ENCODE results near the gene MDC1.
"Not testable (repeated sequence)": the region's sequence is repeated elsewhere in the genome, so short reads cannot be mapped to it uniquely, and the experiment has no call there.

MDC1 gene

GRCh38 chr6:30764490-30765043, 47.5 kb upstream of the MDC1 start:
- H3K79me1 ChIP-seq (ENCODE audit: low read depth, low read length); H2AK5ac ChIP-seq (ENCODE audit: low read depth, low read length); H4K8ac ChIP-seq (ENCODE audit: low read depth, low read length); H3K9ac ChIP-seq (ENCODE audit: low read depth, low read length, poor library complexity); H3K27me3 ChIP-seq (ENCODE audit: control insufficient read depth in 3 of 3, insufficient read depth in 3 of 3, low read depth in 1 of 3, low read length in 3 of 3); H3K23ac ChIP-seq (ENCODE audit: low read depth, low read length, poor library complexity); H3K27ac ChIP-seq (replicated peaks; ENCODE audit: low read length); H2BK120ac ChIP-seq (ENCODE audit: low read depth, low read length); H3K4me3 ChIP-seq (ENCODE audit: low read length in 2 of 2); H2BK12ac ChIP-seq (ENCODE audit: low read length); H4K91ac ChIP-seq (ENCODE audit: low read depth, low read length, poor library complexity); H2BK15ac ChIP-seq (ENCODE audit: low read length); H3K36me3 ChIP-seq (replicated peaks in 1 of 2; ENCODE audit: control insufficient read depth in 2 of 2, insufficient read depth in 2 of 2, low read length in 2 of 2); H2BK5ac ChIP-seq (ENCODE audit: low read length); H3K4ac ChIP-seq (ENCODE audit: low read length); DNase-seq (ENCODE audit: low spot score); H3K4me2 ChIP-seq (ENCODE audit: insufficient read depth, low read length, poor library complexity, severe bottlenecking); H3K18ac ChIP-seq (ENCODE audit: low read length); H3K9me3 ChIP-seq (replicated peaks in 1 of 2; ENCODE audit: control insufficient read depth in 2 of 2, insufficient read depth in 1 of 2, low read depth in 1 of 2, low read length in 2 of 2); H3K14ac ChIP-seq (ENCODE audit: low read length): not testable (repeated sequence)
- Histone ChIP-seq H2AFZ (ENCODE audit: low read length) (peak overlapping the region; percentile 84), H3K4me1 (ENCODE audit: control insufficient read depth in 2 of 2, insufficient read depth in 1 of 2, low read depth in 1 of 2, low read length in 2 of 2) (peaks cover 25 to 33% of the 10 kb centered on the region in 2 donors)
- no CpG with 5 or more reads among the region's 13 CpGs for WGBS, 2 donors (ENCODE audit: extremely low coverage in 2 of 2, insufficient read length in 2 of 2, insufficient replicate concordance in 1 of 2)

GRCh38 chr6:30763618-30764489, 46.8 kb upstream of the MDC1 start:
- H3K4ac ChIP-seq (ENCODE audit: low read length), result no peak overlapping the region
- no peak overlapping the region for H4K8ac ChIP-seq (ENCODE audit: low read depth, low read length)
- H3K79me1 ChIP-seq (ENCODE audit: low read depth, low read length), result peaks cover 2% of the 10 kb centered on the region
- H2BK5ac ChIP-seq (ENCODE audit: low read length), result no peak overlapping the region
- no peak overlapping the region for H3K9ac ChIP-seq (ENCODE audit: low read depth, low read length, poor library complexity)
- H3K23ac ChIP-seq (ENCODE audit: low read depth, low read length, poor library complexity), result peak overlapping the region; percentile 60
- H3K18ac ChIP-seq (ENCODE audit: low read length), result peak overlapping the region; percentile 82
- peaks cover 0 to 3% of the 10 kb centered on the region in 2 donors for H3K9me3 ChIP-seq (replicated peaks in 1 of 2; ENCODE audit: control insufficient read depth in 2 of 2, insufficient read depth in 1 of 2, low read depth in 1 of 2, low read length in 2 of 2)
- H2BK15ac ChIP-seq (ENCODE audit: low read length), result no peak overlapping the region
- no peaks in the 10 kb centered on the region for H3K27me3 ChIP-seq (ENCODE audit: control insufficient read depth in 3 of 3, insufficient read depth in 3 of 3, low read depth in 1 of 3, low read length in 3 of 3)
- peak overlapping the region; percentile 44 for H2AK5ac ChIP-seq (ENCODE audit: low read depth, low read length)
- WGBS, 2 donors (ENCODE audit: extremely low coverage in 2 of 2, insufficient read length in 2 of 2, insufficient replicate concordance in 1 of 2), result no CpG with 5 or more reads among the region's 8 CpGs
- no peak for DNase-seq (ENCODE audit: low spot score)
- H3K36me3 ChIP-seq (replicated peaks in 1 of 2; ENCODE audit: control insufficient read depth in 2 of 2, insufficient read depth in 2 of 2, low read length in 2 of 2), result no peaks in the 10 kb centered on the region
- H4K91ac ChIP-seq (ENCODE audit: low read depth, low read length, poor library complexity), result no peak overlapping the region
- peaks cover 22 to 29% of the 10 kb centered on the region in 2 donors for H3K4me1 ChIP-seq (ENCODE audit: control insufficient read depth in 2 of 2, insufficient read depth in 1 of 2, low read depth in 1 of 2, low read length in 2 of 2)
- no peak overlapping the region for H3K14ac ChIP-seq (ENCODE audit: low read length)
- no peak overlapping the region for H2BK120ac ChIP-seq (ENCODE audit: low read depth, low read length)
- peak overlapping the region; percentile 84 for H2AFZ ChIP-seq (ENCODE audit: low read length)
- no peak overlapping the region for H3K4me2 ChIP-seq (ENCODE audit: insufficient read depth, low read length, poor library complexity, severe bottlenecking)
- peak overlapping the region; percentile 47 for H3K27ac ChIP-seq (replicated peaks; ENCODE audit: low read length)
- no peak overlapping the region for H3K4me3 ChIP-seq (ENCODE audit: low read length in 2 of 2)
- H2BK12ac ChIP-seq (ENCODE audit: low read length), result no peak overlapping the region

GRCh38 chr6:30763155-30763617, 46.1 kb upstream of the MDC1 start:
- Histone ChIP-seq H3K4me3 (ENCODE audit: low read length in 2 of 2) (no peak overlapping the region), H4K8ac (ENCODE audit: low read depth, low read length) (no peak overlapping the region), H4K91ac (ENCODE audit: low read depth, low read length, poor library complexity) (no peak overlapping the region), H3K79me1 (ENCODE audit: low read depth, low read length) (peaks cover 2% of the 10 kb centered on the region), H3K18ac (ENCODE audit: low read length) (no peak overlapping the region), H3K36me3 (replicated peaks in 1 of 2; ENCODE audit: control insufficient read depth in 2 of 2, insufficient read depth in 2 of 2, low read length in 2 of 2) (no peaks in the 10 kb centered on the region), H2AFZ (ENCODE audit: low read length) (peak overlapping the region; percentile 84), H2BK5ac (ENCODE audit: low read length) (no peak overlapping the region), H3K4ac (ENCODE audit: low read length) (no peak overlapping the region), H2BK120ac (ENCODE audit: low read depth, low read length) (no peak overlapping the region), H3K4me2 (ENCODE audit: insufficient read depth, low read length, poor library complexity, severe bottlenecking) (no peak overlapping the region), H3K23ac (ENCODE audit: low read depth, low read length, poor library complexity) (no peak overlapping the region), H3K9ac (ENCODE audit: low read depth, low read length, poor library complexity) (no peak overlapping the region), H3K27me3 (ENCODE audit: control insufficient read depth in 3 of 3, insufficient read depth in 3 of 3, low read depth in 1 of 3, low read length in 3 of 3) (no peaks in the 10 kb centered on the region), H3K27ac (replicated peaks; ENCODE audit: low read length) (no peak overlapping the region), H2AK5ac (ENCODE audit: low read depth, low read length) (no peak overlapping the region), H3K4me1 (ENCODE audit: control insufficient read depth in 2 of 2, insufficient read depth in 1 of 2, low read depth in 1 of 2, low read length in 2 of 2) (peaks cover 19 to 26% of the 10 kb centered on the region in 2 donors), H3K9me3 (replicated peaks in 1 of 2; ENCODE audit: control insufficient read depth in 2 of 2, insufficient read depth in 1 of 2, low read depth in 1 of 2, low read length in 2 of 2) (peaks cover 0 to 3% of the 10 kb centered on the region in 2 donors), H2BK15ac (ENCODE audit: low read length) (no peak overlapping the region), H3K14ac (ENCODE audit: low read length) (no peak overlapping the region), H2BK12ac (ENCODE audit: low read length) (no peak overlapping the region)
- no peak for DNase-seq (ENCODE audit: low spot score)
- WGBS, 2 donors (ENCODE audit: extremely low coverage in 2 of 2, insufficient read length in 2 of 2, insufficient replicate concordance in 1 of 2), result no CpG with 5 or more reads among the region's 1 CpG

GRCh38 chr6:30761791-30762429, 44.8 kb upstream of the MDC1 start:
- Histone ChIP-seq H3K4me2 (ENCODE audit: insufficient read depth, low read length, poor library complexity, severe bottlenecking) (no peak overlapping the region), H3K27ac (replicated peaks; ENCODE audit: low read length) (no peak overlapping the region), H3K14ac (ENCODE audit: low read length) (no peak overlapping the region), H3K4ac (ENCODE audit: low read length) (no peak overlapping the region), H2AFZ (ENCODE audit: low read length) (no peak overlapping the region), H2BK5ac (ENCODE audit: low read length) (no peak overlapping the region), H2BK120ac (ENCODE audit: low read depth, low read length) (no peak overlapping the region), H2AK5ac (ENCODE audit: low read depth, low read length) (no peak overlapping the region), H3K18ac (ENCODE audit: low read length) (no peak overlapping the region), H3K4me3 (ENCODE audit: low read length in 2 of 2) (no peak overlapping the region), H2BK15ac (ENCODE audit: low read length) (no peak overlapping the region), H4K8ac (ENCODE audit: low read depth, low read length) (no peak overlapping the region), H3K9me3 (replicated peaks in 1 of 2; ENCODE audit: control insufficient read depth in 2 of 2, insufficient read depth in 1 of 2, low read depth in 1 of 2, low read length in 2 of 2) (peaks cover 0 to 3% of the 10 kb centered on the region in 2 donors), H3K79me1 (ENCODE audit: low read depth, low read length) (peaks cover 2% of the 10 kb centered on the region), H3K4me1 (ENCODE audit: control insufficient read depth in 2 of 2, insufficient read depth in 1 of 2, low read depth in 1 of 2, low read length in 2 of 2) (peaks cover 19 to 26% of the 10 kb centered on the region in 2 donors), H2BK12ac (ENCODE audit: low read length) (no peak overlapping the region), H3K23ac (ENCODE audit: low read depth, low read length, poor library complexity) (no peak overlapping the region), H3K36me3 (replicated peaks in 1 of 2; ENCODE audit: control insufficient read depth in 2 of 2, insufficient read depth in 2 of 2, low read length in 2 of 2) (no peaks in the 10 kb centered on the region), H3K27me3 (ENCODE audit: control insufficient read depth in 3 of 3, insufficient read depth in 3 of 3, low read depth in 1 of 3, low read length in 3 of 3) (no peaks in the 10 kb centered on the region), H3K9ac (ENCODE audit: low read depth, low read length, poor library complexity) (no peak overlapping the region), H4K91ac (ENCODE audit: low read depth, low read length, poor library complexity) (no peak overlapping the region)
- no CpG with 5 or more reads among the region's 4 CpGs for WGBS, 2 donors (ENCODE audit: extremely low coverage in 2 of 2, insufficient read length in 2 of 2, insufficient replicate concordance in 1 of 2)
- DNase-seq (ENCODE audit: low spot score), result no peak
